Measurements from ENCODE around the gene KDM4B.

KDM4B gene

GRCh38 chr19:4997297-4997696 lies 28.4 kb downstream of the KDM4B start:
- no peak for DNase-seq (ENCODE audit: low read depth)
- no peak for TF ChIP-seq CTCF (conservative IDR thresholded peaks at IDR 0.05; ENCODE audit: low read depth, low read length)
- no peak overlapping the region for H3K4me3 ChIP-seq (ENCODE audit: low read length)

- no peak for DNase-seq (ENCODE audit: low read depth)
These were observed 31.3 kb downstream of the KDM4B start for GRCh38 chr19:5000120-5000611.

GRCh38 chr19:5001615-5002014 lies 32.7 kb downstream of the KDM4B start:
- TF ChIP-seq CTCF (conservative IDR thresholded peaks at IDR 0.05; ENCODE audit: low read depth, low read length) = peak; percentile 74
- no peak for DNase-seq (ENCODE audit: low read depth)
- H3K4me3 ChIP-seq (ENCODE audit: low read length) = no peak overlapping the region

More at GRCh38 chr19:5000120-5000611, 31.3 kb downstream of the KDM4B start:
- no peak for TF ChIP-seq CTCF (conservative IDR thresholded peaks at IDR 0.05; ENCODE audit: low read depth, low read length)
- H3K4me3 ChIP-seq (ENCODE audit: low read length) = no peak overlapping the region

GRCh38 chr19:5002143-5002542 lies 33.2 kb downstream of the KDM4B start:
- no peak for DNase-seq (ENCODE audit: low read depth)
- no peak overlapping the region for H3K4me3 ChIP-seq (ENCODE audit: low read length)
- TF ChIP-seq CTCF (conservative IDR thresholded peaks at IDR 0.05; ENCODE audit: low read depth, low read length) = no peak

GRCh38 chr19:5003781-5004180 lies 34.9 kb downstream of the KDM4B start:
- no peak for DNase-seq (ENCODE audit: low read depth)
- TF ChIP-seq CTCF (conservative IDR thresholded peaks at IDR 0.05; ENCODE audit: low read depth, low read length) = no peak
- no peak overlapping the region for H3K4me3 ChIP-seq (ENCODE audit: low read length)

- TF ChIP-seq CTCF (conservative IDR thresholded peaks at IDR 0.05; ENCODE audit: low read depth, low read length) = no peak
- no peak for DNase-seq (ENCODE audit: low read depth)
- no peak overlapping the region for H3K4me3 ChIP-seq (ENCODE audit: low read length)
These were observed 36.2 kb downstream of the KDM4B start for GRCh38 chr19:5005096-5005495.

GRCh38 chr19:5006201-5006600 lies 37.3 kb downstream of the KDM4B start:
- no peak for TF ChIP-seq CTCF (conservative IDR thresholded peaks at IDR 0.05; ENCODE audit: low read depth, low read length)
- H3K4me3 ChIP-seq (ENCODE audit: low read length) = no peak overlapping the region
- DNase-seq (ENCODE audit: low read depth) = no peak

All from retinal pigment epithelial cell (primary cell).